ENCODE data around the gene BSN.
A peak's percentile ranks its signal among the peaks of the same experiment; 100 is the strongest.
"Not testable (repeated sequence)": the region's sequence is repeated elsewhere in the genome, so short reads cannot be mapped to it uniquely, and the experiment has no call there.

The BSN gene

DNA sequence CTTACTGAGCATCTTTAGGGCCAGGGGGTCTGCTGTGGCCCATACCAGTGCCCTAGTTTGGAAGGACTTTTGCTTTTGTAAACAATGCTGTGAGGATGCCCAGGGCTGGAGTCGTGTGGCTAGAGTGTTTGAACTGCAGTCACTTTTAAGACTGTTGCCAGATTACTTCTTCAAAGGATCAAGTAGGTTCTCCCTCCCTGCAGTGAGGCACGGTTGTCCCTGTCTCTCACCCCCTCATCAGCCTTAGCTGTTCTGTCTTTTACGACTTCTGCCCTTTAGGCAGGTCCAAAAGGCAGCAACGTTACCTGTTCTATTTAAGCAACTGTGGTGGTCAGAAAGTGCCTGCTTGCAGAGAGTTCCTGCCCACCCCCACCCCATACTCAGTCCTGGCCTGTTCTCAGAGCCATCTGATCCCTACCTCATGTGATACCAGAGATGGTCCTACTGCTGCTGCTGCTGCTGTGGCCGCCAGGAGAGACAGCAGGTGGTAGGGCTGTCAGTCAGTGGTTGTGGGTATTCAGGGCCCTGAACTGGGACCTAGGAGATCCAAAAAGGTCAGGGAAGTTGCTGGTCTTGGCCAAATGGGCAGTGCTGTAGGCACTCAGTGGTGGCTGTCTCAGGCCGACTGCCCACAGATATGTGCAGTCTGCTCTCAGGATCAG is 140.3 kb downstream of the BSN start:
- DNase-seq (ENCODE audit: low read depth in 2 of 2, low spot score in 1 of 2), result not testable (repeated sequence)

DNA sequence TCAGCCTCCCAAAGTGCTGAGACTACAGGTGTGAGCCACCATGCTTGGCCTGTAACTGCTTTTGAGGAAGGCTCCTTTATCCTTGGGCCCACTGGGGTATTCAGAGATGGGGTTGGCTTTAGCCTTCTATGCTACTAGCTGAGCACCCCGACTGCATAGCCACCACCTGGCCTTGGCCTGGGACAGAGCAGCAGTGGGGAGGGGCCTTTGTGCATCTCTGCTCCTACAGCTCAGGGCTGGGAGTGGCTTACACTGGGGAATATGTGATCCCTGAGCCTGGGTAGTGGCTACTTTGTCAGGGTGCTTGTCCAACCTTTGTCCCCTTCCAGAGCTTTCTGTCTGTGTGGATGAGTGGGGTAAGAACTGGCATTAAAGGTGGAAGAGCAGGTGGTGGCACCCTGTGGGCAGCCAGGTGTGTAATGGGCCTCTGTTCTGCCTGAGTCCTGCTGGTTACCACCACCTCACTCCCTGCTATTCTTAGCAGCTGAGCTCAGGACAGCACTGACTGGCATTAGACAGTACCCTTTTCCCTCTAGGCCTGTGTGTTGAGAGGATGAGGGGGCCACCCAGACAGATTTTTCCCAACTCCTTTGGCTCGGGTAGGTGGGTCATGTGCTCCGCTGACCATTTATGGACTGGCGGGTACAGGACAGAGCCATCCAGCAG is 141.2 kb downstream of the BSN start:
- DNase-seq (ENCODE audit: low read depth in 2 of 2, low spot score in 1 of 2), result not testable (repeated sequence)

DNA sequence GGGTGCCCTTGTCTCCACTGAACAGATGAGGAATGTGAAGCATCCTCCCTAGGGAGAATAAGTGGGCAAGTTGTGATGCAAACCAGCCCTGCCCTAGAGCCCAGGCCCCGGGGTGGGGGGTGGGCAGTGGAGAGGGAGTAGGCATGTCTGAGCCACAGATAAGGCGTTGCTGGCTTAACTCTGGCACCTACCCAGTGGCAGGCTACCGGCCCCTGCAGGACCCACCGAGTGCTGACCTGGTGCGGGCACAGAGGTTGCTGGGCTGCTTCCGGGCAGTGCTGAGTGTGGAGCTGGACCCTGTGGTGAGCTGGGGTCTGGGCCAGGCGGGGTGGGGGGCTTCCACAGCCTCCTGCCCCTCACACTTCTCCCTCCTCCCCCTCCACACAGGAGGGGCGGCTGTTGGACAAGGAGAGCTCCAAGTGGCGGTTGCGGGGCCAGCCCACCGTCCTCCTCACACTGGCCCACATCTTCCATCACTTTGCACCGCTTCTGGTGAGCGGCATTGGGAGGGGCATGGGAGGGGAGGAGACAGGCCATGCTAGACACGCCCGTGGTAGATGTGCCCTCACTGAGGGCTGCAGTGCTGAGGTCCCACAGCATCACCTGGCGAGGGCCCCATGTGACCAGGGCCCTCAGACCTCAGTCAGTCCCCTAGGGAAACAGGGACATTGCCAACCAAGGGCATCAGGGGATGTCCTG is 145.2 kb downstream of the BSN start:
- DNase-seq (ENCODE audit: low read depth in 2 of 2, low spot score in 1 of 2), result no peak

DNA sequence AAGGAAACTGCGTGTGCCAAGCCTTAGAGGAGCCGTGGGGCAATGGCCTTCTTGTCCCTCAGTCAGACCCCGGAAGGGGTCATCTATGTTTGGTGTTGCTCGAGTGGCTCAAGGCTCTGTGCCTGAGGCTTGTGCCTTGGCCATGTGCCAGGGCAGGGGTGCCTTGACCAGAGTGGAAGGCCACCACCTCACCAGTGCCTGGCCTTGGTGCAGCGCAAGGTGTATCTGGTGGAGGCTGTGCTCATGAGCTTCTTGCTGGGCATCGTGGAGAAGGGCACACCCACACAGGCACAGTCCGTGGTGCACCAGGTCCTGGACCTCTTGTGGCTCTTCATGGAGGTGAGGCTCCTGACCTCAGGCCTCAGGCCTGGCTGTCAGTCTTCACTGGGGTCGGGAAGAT is 145.7 kb downstream of the BSN start:
- no peak for DNase-seq (ENCODE audit: low read depth in 2 of 2, low spot score in 1 of 2)

- no peak for DNase-seq (ENCODE audit: low read depth in 2 of 2, low spot score in 1 of 2)
Measured at GRCh38 chr3:49700453-49701128, 146.3 kb downstream of the BSN start.

GRCh38 chr3:49701388-49702077 is 147.3 kb downstream of the BSN start:
- no peak for DNase-seq (ENCODE audit: low read depth in 2 of 2, low spot score in 1 of 2)

DNA sequence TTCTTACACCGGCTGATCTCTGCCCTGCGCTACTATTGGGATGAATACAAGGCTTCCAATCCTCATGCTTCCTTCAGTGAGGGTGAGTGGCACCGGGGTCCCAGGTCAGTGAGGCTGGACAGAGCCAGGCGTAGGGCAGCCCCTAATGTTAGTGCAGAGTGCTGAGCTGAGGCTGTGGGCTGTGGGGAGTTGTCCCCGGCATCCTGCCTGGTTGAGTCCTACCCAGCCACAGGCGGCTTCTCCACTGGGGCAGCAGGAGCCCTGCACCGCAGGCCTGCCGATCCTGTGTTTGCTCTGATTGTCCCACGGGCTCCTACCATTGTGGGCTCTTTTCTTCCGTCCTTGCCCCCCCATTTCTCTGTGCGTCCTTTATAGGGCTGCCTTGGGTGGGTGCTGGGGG is 148.4 kb downstream of the BSN start:
- DNase-seq (ENCODE audit: low read depth in 2 of 2, low spot score in 1 of 2), result no peak

- DNase-seq (ENCODE audit: low read depth in 2 of 2, low spot score in 1 of 2), result peak in 1 of 2 donors; percentile 38
Measured at GRCh38 chr3:49703443-49703927, 149.2 kb downstream of the BSN start.

DNA sequence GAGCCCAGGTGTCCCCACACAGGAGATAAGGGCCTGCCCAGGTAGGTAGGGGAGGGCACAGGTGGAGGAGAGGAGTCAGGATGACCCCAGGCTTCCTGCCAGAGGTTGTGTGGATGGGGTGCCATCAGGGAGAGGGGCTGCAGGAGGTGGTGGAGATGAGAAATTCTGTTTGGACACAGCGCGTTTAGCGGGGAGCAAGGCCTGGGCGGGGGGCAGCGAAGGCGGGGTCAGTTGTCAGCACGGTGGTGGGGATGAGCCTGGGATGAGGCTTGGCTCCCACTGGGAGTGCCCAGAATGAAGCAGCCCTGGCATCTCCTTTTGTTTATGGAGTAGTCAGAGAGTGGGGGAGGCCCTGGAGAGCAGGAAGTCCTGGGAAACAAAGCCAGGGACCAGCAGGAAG is 149.7 kb downstream of the BSN start:
- DNase-seq (ENCODE audit: low read depth in 2 of 2, low spot score in 1 of 2), result no peak

DNA sequence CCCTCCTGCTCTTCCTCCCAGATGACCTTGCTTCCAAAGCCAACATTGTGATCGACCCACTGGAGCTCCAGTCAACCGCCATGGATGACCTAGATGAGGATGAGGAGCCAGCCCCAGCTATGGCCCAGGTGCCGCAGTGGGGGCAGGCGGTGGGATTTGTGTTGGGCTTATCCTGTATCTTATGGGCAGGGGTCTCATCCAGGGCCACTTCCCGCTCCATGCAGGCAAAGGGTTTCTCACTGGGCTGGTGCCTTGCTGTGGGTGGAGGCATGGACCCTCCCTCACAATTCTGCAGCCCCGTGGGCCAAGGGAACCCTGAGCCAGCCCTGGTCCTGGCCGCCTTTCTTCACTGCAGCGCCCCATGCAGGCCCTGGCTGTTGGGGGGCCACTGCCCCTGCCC is 150.4 kb downstream of the BSN start:
- DNase-seq (ENCODE audit: low read depth in 2 of 2, low spot score in 1 of 2), result no peak

DNA sequence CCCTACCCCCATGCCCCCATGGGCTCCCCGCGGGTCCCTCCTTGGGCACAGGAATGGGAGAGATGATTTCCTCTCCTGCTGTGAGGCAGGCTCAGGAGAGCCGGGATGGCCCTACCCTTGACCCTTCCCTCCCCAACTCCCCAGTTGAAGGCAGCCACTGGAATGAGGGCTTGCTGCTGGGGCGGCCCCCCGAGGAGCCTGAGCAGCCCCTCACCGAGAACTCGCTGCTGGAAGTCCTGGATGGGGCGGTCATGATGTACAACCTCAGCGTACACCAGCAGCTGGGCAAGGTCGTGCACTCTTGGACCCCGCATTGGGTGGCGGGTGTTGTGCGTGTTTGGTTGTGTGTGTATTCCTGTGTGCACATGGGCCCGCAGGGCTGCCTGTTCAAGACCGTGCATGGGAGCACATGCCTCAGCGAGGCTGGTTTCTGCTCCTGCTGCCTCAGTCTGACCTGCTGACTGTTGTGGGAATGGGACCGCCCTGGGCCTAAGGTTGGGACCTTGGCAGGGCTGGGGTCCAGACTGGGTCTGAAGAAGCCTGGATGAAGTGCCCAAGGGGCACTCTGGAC is 151.2 kb downstream of the BSN start:
- DNase-seq (ENCODE audit: low read depth in 2 of 2, low spot score in 1 of 2), result no peak

- DNase-seq (ENCODE audit: low read depth in 2 of 2, low spot score in 1 of 2), result no peak
Measured at GRCh38 chr3:49706456-49707112, 152.3 kb downstream of the BSN start.

DNA sequence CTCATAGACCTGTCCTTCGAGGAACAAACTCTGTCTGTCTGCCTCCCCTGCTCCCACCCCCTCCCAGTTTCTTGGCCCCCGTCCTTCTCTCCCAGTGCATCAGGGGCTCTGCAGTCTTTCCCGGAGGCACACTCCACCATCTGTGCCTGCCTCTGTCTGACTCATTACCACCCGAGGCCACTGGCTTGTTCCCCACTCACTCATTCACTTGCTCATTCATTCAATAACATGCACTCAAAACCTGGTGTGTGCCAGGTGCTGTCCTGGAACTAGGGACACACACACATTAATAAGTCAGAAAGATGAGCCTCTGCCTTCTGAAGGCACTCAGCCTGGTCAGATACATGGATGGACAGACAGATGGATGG is 152.8 kb downstream of the BSN start:
- no peak for DNase-seq (ENCODE audit: low read depth in 2 of 2, low spot score in 1 of 2)

GRCh38 chr3:49709852-49710251 is 155.6 kb downstream of the BSN start:
- DNase-seq (ENCODE audit: low read depth in 2 of 2, low spot score in 1 of 2), result no peak

- no peak for DNase-seq (ENCODE audit: low read depth in 2 of 2, low spot score in 1 of 2)
Measured at GRCh38 chr3:49711489-49711888, 157.2 kb downstream of the BSN start.

- no peak for DNase-seq (ENCODE audit: low read depth in 2 of 2, low spot score in 1 of 2)
Measured at GRCh38 chr3:49712166-49712565, 157.9 kb downstream of the BSN start.

DNA sequence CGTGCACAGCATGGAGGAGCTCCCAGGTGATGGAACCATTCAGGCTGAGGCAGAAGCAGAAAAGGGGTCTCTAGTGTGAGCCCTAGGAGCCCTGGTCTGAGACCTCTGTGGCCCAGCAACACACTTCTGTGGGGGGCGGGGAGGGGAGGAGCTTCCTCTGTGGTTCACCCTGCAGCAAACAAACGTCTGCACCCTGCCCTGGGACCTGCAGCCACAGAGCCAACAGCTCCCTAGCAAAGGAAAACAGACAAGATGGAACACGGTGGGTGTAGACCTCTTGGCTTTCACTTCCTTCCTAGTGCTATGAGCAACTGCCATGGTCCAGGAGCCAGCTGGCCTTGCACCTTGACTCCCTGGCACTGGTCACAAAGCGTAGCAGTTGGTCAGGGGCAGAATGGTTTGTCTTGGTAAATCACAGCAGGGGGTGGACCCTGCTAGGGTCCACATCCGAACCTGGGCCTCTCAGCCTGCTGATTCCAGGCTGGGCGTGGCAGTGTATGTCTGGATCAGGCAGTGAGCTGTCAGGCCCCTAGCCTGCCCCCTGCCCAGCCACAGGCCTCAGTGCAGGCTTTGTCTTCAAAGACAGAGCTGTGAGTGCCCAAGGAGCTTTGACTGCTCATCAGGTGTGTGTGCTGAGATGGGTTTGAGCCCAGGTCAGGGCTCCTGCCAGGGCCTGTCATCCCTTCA is 158.5 kb downstream of the BSN start:
- DNase-seq (ENCODE audit: low read depth in 2 of 2, low spot score in 1 of 2), result no peak

DNA sequence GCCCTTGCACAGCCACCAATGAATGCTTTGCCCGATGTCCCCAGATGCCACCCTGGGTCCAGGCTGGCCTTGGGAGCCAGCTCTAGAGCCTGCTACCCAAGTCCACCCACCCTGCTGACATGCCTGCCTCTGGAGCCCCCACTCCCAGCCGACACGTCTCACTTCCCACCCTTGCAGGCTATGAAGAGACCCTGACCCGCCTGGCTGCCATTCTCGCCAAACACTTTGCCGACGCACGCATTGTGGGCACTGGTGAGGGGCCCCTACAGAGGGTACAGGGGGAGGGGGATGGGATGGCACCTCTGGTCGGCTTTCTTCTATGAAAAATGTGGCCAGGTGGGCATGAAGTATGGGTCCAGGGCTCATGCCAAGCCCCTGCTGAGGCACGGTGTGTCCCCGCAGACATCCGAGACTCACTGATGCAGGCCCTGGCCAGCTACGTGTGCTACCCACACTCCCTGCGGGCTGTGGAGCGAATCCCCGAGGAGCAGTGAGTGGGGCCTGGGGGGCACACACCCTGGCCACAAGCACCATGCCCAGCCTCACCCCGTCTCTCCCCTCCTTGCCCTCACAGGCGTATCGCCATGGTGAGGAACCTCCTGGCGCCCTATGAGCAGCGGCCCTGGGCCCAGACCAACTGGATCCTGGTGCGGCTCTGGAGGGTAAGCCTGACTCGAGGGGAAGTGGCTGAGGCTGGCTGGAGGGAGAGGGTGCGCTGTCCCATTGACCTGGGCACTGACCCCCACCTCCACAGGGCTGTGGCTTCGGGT is 159.2 kb downstream of the BSN start:
- no peak for DNase-seq (ENCODE audit: low read depth in 2 of 2, low spot score in 1 of 2)
